Measurements from ENCODE around the gene VANGL2. TPM values are rescaled to one million over a fixed set of nuclear protein-coding genes. Genes with fewer than 3 reads are reported as not detected.

Gene VANGL2
- total RNA-seq, 1 donor from 2014 or later, result 12.3 TPM

GRCh38 chr1:160460683-160461287, 60.4 kb downstream of the VANGL2 start:
- ATAC-seq, result no peak

GRCh38 chr1:160465123-160465522, 64.8 kb downstream of the VANGL2 start:
- no peak for ATAC-seq

GRCh38 chr1:160466961-160467360, 66.6 kb downstream of the VANGL2 start:
- no peak for ATAC-seq

GRCh38 chr1:160467576-160467975, 67.2 kb downstream of the VANGL2 start:
- ATAC-seq, result no peak

GRCh38 chr1:160471253-160471652, 70.9 kb downstream of the VANGL2 start:
- ATAC-seq, result no peak

GRCh38 chr1:160472112-160472511, 71.7 kb downstream of the VANGL2 start:
- no peak for ATAC-seq

- no peak for ATAC-seq
Observed at GRCh38 chr1:160474392-160475242, 74.3 kb downstream of the VANGL2 start.

Other genes with a start within 250 kb of the VANGL2 start
- gene ATP1A4, start 249.0 kb upstream of the VANGL2 start, total RNA-seq, result not detected
- 0.28 TPM for gene CASQ1, start 210.0 kb upstream of the VANGL2 start, total RNA-seq
- 107 TPM for gene PEA15, start 195.2 kb upstream of the VANGL2 start, total RNA-seq
- gene DCAF8, start 138.0 kb upstream of the VANGL2 start, total RNA-seq, result 46.8 TPM
- gene PEX19, start 115.4 kb upstream of the VANGL2 start, total RNA-seq, result 38.8 TPM
- gene COPA, start 57.3 kb upstream of the VANGL2 start, total RNA-seq, result 93.9 TPM
- gene NCSTN, start 57.2 kb upstream of the VANGL2 start, total RNA-seq, result 60.1 TPM
- gene NHLH1, start 33.5 kb upstream of the VANGL2 start, total RNA-seq, result 0.08 TPM
- gene SLAMF6, start 122.7 kb downstream of the VANGL2 start, total RNA-seq, result 0.28 TPM
- gene CD84, start 178.9 kb downstream of the VANGL2 start, total RNA-seq, result 1.2 TPM
- gene SLAMF1, start 246.5 kb downstream of the VANGL2 start, total RNA-seq, result 0.36 TPM

Data from esophagus mucosa (tissue), 1 donor.